ENCODE measurements around the gene WDR76. TPM values are rescaled to one million over a fixed set of nuclear protein-coding genes. Genes with fewer than 3 reads are reported as not detected.

Gene WDR76
- total RNA-seq, 4 donors from 2014 or later: 2.7 to 21.5 (median 4.1) TPM

DNA sequence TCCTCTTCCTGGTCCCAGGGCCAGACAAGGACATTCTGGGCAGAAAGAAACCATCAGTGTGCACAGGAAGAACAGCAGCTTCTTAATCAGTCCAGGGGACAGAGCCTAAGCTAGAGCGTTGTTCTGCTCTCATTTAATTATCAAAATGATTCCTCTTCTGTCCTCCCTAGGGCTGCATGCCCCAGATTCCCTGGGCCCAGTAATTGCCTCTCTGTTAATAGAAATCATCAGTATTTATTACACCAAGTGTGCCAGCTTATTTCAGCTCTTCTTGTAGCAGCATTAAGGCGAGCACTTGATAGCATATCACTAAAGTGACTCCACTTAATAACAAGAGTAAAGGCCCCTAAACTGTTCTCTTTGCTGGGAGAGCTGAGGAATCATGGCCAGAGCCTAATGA is 72.1 kb downstream of the WDR76 start:
- DNase-seq: no peak
- Histone ChIP-seq H3K27me3 (no peaks in the 10 kb centered on the region), H3K27ac (no peak overlapping the region), H3K4me3 (no peak overlapping the region), H3K9me3 (no peaks in the 10 kb centered on the region), H3K4me1 (no peaks in the 10 kb centered on the region), H3K36me3 (no peaks in the 10 kb centered on the region)
- TF ChIP-seq POLR2A (IDR thresholded peaks at IDR 0.05): no peak
- TF ChIP-seq, protein P1, sequence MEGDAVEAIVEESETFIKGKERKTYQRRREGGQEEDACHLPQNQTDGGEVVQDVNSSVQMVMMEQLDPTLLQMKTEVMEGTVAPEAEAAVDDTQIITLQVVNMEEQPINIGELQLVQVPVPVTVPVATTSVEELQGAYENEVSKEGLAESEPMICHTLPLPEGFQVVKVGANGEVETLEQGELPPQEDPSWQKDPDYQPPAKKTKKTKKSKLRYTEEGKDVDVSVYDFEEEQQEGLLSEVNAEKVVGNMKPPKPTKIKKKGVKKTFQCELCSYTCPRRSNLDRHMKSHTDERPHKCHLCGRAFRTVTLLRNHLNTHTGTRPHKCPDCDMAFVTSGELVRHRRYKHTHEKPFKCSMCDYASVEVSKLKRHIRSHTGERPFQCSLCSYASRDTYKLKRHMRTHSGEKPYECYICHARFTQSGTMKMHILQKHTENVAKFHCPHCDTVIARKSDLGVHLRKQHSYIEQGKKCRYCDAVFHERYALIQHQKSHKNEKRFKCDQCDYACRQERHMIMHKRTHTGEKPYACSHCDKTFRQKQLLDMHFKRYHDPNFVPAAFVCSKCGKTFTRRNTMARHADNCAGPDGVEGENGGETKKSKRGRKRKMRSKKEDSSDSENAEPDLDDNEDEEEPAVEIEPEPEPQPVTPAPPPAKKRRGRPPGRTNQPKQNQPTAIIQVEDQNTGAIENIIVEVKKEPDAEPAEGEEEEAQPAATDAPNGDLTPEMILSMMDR (IDR thresholded peaks at IDR 0.05): no peak

DNA sequence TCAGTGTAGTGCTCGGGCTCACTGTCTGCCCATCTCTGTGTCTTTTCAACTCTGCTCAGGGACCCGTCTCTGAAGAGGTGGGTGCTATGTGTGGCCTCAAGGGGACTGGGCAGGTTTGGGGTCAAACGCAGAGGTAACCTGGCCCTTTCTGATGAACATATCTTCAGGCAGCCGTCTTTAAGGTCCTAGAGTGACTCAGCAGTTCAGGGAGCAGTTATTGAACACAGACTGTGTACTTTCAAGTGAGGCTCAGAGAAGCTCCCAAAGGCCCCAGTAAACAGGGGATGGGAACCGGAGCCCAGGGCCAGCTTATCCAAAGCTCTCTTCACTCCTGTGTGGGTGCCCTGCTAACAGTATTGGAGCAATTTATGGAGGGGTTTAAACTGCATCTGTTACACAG is 73.1 kb downstream of the WDR76 start:
- Histone ChIP-seq H3K27ac (no peak overlapping the region), H3K9me3 (no peaks in the 10 kb centered on the region), H3K36me3 (no peaks in the 10 kb centered on the region), H3K27me3 (no peaks in the 10 kb centered on the region), H3K4me1 (no peaks in the 10 kb centered on the region), H3K4me3 (no peak overlapping the region)
- no peak for DNase-seq
- TF ChIP-seq POLR2A (IDR thresholded peaks at IDR 0.05): no peak
- TF ChIP-seq, protein P1 (IDR thresholded peaks at IDR 0.05): no peak

DNA sequence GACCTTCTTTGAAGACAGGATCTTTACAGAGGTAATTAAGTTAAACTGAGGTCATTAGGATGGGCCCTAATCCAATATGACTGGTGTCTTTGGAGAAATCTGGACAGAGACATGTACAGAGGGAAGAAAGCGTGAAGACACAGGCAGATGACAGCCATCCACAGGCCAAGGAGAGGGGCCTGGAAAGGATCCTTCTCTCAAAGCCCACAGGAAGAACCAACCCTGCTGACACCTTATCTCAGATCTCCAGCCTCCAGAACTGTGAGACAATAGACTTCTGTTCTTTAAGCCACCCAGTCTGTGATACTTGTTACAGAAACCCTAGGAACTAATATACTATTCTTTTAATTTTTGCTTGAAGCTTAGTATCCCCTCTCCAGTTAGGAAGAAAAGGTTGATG is 74.2 kb downstream of the WDR76 start:
- Histone ChIP-seq H3K27me3 (no peaks in the 10 kb centered on the region), H3K27ac (no peak overlapping the region), H3K4me3 (no peak overlapping the region), H3K9me3 (no peaks in the 10 kb centered on the region), H3K36me3 (no peaks in the 10 kb centered on the region), H3K4me1 (no peaks in the 10 kb centered on the region)
- DNase-seq: no peak
- TF ChIP-seq, protein P1 (IDR thresholded peaks at IDR 0.05): no peak
- TF ChIP-seq POLR2A (IDR thresholded peaks at IDR 0.05): no peak

DNA sequence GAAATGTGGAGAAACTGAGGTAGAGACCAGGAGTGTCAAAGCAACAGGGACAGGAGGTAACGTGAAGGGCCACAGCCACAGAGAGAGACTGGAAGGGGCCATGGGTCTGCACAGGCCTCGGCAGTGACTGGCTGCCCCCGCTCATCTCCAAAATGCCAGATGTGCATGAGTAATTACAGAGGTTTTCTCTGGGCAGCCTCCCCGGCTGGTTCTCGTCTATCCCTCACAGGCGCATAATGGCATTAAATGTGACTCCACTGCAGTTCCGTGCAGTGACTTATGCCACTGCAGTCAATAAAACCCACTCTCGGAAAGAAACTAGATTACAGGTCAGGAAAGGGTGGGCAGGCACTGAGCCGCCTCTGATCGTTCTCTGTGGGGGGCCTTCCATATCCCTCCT is 74.7 kb downstream of the WDR76 start:
- Histone ChIP-seq H3K9me3 (no peaks in the 10 kb centered on the region), H3K36me3 (no peaks in the 10 kb centered on the region), H3K4me1 (no peaks in the 10 kb centered on the region), H3K27ac (no peak overlapping the region), H3K27me3 (no peaks in the 10 kb centered on the region), H3K4me3 (no peak overlapping the region)
- DNase-seq: no peak
- no peak for TF ChIP-seq POLR2A (IDR thresholded peaks at IDR 0.05)
- TF ChIP-seq, protein P1 (IDR thresholded peaks at IDR 0.05): no peak

DNA sequence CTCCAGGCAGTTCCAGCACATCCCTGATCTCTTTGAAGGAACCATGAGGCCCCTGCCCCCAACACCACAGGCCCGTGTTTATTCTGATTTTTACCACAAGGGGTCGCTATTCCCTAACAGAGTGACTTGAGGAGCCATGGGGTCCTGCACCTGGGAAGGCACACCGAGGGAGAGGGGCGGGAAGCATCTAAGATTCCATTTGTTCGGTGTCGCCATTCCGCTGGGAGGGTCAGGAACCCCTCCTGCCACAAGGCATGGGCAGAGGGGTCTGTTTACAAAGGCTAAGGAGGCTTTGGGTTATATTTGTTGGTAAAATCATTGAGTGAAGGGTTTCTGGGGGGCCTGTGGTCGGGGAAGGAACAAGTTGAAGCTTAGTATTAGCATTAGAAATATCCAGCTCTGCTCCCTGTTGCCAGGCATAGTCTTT is 77.1 kb downstream of the WDR76 start:
- Histone ChIP-seq H3K4me1 (no peaks in the 10 kb centered on the region), H3K9me3 (no peaks in the 10 kb centered on the region), H3K27me3 (no peaks in the 10 kb centered on the region), H3K36me3 (no peaks in the 10 kb centered on the region), H3K27ac (no peak overlapping the region), H3K4me3 (no peak overlapping the region)
- peak in 2 of 3 donors; percentile 60 to 71 for DNase-seq
- TF ChIP-seq, protein P1 (IDR thresholded peaks at IDR 0.05): peak; percentile 65 to 87 (median 73)
- no peak for TF ChIP-seq POLR2A (IDR thresholded peaks at IDR 0.05)

DNA sequence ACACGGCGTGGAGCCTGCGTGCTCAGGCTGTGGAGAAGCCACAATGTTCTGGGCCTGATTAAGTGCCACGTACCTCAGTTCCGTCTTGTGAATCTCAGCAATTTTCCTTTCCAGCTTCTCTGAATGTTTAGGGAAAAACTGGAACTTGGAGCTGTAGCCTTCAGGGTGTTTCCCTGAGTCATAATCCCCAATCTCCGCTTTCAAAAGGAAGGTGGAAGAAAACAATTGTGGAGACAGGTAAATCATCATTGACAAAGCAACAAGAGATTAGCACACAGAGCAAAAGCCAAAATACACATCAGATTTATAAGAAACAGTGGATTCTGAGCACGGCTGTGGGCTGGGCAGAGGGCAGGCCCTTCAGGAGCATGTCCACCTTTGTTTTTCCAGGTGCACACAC is 79.0 kb downstream of the WDR76 start:
- Histone ChIP-seq H3K4me3 (no peak overlapping the region), H3K27ac (no peak overlapping the region)
- no peak for TF ChIP-seq POLR2A (IDR thresholded peaks at IDR 0.05)
- TF ChIP-seq, protein P1 (IDR thresholded peaks at IDR 0.05): no peak

More for the DNA sequence above, 79.0 kb downstream of the WDR76 start:
- no peaks in the 10 kb centered on the region for H3K36me3 ChIP-seq
- H3K9me3 ChIP-seq: no peaks in the 10 kb centered on the region
- DNase-seq: no peak
- no peaks in the 10 kb centered on the region for H3K27me3 ChIP-seq
- no peaks in the 10 kb centered on the region for H3K4me1 ChIP-seq

Data from Peyer's patch (tissue), 4 donors.